ENCODE results near the gene CLEC2D.
"Not testable (repeated sequence)": the region's sequence is repeated elsewhere in the genome, so short reads cannot be mapped to it uniquely, and the experiment has no call there.

CLEC2D gene

GRCh38 chr12:9649532-9649940 is 20.0 kb upstream of the CLEC2D start:
- no peak for DNase-seq
- intact Hi-C loops (cut with DNase I): no loop called here

GRCh38 chr12:9650151-9650576 is 19.3 kb upstream of the CLEC2D start:
- intact Hi-C loops (cut with DNase I): no loop called here
- DNase-seq: no peak

GRCh38 chr12:9651265-9651729 is 18.2 kb upstream of the CLEC2D start:
- no peak for DNase-seq

DNA sequence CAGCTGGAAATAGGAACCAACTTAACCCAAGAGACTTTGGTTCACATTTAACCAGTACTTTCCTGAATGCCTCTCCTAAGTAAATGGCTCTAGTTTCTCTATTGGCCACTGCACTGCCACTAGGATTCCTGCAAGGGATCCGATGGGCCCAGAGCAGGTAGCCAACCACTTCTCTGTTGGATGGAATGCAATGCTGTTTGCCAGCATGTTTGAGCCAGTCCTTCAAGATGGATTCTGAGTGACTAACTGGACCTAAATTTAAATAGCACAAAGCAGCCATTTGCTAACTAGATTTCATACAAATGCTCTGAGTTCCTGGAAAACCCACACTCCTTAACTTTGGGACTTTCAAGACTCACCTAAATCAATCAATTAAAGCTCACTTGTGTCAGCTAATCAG is 9.5 kb upstream of the CLEC2D start:
- intact Hi-C loops (cut with DNase I): no loop called here
- DNase-seq: no peak

More at GRCh38 chr12:9651265-9651729, 18.2 kb upstream of the CLEC2D start:
- intact Hi-C loops (cut with DNase I): no loop called here

DNA sequence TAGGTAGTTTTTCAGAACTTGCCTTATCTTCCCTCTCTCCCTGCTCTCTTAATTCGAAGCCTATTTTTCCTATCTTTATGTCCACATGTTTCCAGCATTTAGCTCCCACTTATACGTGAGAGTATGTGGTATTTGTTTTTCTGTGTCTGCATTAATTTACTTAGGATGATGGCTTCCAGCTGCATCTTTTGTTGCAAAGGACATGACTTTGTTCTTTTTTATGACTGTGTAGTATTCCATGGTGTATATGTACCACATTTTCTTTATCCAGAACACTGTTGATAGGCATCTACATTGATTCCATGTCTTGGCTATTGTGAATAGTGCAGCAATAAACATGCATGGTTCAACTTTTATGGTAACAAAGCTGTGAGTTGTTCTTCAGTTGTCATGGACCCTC is 7.8 kb upstream of the CLEC2D start:
- DNase-seq: no peak
- intact Hi-C loops (cut with DNase I): no loop called here

DNA sequence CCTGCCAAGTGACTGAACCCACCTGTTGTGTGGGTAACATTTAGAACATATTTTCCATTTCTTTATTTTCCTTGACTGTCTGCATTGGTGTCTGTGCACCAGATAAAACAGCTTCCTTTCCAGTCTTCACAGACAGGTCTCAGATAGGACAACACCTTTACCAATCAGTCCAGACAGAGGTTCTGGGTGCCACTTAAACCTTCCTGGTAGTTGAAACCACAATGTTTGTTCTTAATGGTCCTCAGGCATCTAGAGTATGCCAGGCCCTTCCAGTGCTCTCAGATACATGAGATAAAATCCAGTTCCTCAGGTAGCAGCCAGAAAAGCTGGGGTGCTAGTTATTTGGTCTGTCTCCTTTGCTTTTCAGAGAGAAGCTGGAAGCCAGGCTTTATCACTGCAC is 7.0 kb upstream of the CLEC2D start:
- intact Hi-C loops (cut with DNase I): no loop called here
- DNase-seq: no peak

GRCh38 chr12:9667403-9668160 is 1.9 kb upstream of the CLEC2D start:
- intact Hi-C loops (cut with DNase I): no loop called here

GRCh38 chr12:9668161-9669018 is 1.1 kb upstream of the CLEC2D start:
- intact Hi-C loops (cut with DNase I): no loop called here
- no peak for DNase-seq

More at GRCh38 chr12:9667403-9668160, 1.9 kb upstream of the CLEC2D start:
- no peak for DNase-seq

DNA sequence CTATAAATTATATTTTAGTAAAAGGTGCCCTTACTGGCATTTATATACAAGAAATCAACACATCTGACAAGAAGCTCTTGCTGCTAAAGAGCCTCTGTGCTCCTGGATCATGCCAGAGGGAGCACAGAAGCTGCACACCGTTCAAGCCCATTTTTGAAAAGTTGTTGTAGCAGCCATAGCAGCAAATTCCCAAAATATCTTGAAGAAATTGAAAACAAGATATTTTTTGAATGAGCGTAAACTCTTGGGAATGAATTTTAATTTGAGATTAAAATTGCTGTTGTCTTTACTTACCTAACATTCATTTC is 540 bp upstream of the CLEC2D start:
- intact Hi-C loops (cut with DNase I): no loop called here
- no peak for DNase-seq

DNA sequence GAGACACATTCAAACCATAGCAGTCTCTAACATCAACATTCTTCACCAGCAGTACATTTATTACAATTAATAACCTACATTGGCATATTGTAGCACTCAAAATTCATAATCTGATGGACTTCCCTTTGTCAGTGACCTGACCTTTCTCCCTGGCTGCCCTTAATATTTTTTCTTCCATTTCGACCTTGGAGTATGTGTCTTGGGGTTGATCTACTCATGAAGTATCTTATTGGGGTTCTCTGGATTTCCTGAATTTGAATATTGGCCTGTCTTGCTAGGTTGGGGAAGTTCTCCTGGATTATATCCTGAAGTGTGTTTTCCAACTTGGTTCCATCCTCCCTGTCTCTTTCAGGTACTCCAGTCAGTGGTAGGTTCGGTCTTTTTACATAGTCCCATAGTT is 2.8 kb downstream of the CLEC2D start:
- DNase-seq; intact Hi-C loops (cut with DNase I): not testable (repeated sequence)

DNA sequence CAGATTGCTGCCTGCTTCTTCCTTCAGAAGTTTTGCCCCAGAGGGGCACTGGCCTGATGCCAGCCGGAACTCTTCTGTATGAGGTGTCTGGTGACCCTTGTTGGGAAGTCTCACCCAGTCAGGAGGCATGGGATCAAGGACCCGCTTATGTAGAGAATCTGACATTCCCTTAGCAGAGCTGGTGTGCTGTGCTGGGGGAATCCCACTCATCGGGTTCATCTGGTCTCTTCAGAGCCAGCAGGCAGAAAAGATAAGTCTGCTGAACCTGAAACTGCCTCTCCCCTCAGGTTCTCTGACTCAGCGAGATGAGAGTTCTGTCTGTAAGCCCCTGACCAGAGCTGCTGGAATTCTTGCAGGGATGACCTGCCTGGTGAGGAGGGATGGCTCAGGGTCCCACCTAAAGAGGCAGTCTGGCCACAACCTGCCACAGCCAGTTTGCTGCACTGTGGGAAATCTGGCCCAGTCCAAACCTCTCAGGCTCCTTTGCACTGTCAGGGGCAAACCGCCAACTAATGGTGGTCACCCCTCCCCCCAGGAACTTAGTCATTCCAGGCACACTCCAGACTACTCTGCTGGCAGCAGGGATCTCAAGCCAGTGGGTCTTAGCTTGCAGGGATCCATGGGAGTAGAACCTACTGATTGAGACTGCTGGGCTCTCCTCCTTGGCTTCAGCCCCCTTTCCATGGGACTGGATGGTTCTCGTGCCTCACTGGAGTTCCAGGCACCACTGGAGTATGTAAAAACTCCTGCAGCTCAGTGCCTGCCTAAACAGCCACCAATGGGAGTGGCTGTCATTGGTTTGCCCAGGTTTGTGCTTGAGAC is 4.1 kb downstream of the CLEC2D start:
- DNase-seq: peak in 10 of 42 donors; percentile 7 to 47 (median 16)
- intact Hi-C loops (cut with DNase I): no loop called here

DNA sequence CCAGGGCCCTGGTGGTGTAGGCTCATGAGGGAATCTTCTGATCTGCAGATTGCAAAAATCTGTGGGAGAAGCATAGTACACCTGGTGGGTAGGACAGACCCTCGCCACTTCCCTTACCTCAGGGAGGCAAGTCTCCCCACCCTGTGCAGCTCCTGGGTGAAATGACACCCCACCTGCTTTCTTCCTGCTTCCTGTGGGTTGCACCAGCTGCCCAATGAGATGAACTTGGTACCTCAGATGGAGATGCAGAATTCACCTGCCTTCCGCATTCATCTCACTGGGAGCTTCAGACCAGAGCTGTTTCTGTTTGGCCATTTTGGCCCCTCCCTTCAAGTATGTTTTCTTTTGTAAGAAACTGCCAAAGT is 4.7 kb downstream of the CLEC2D start:
- no peak for DNase-seq
- intact Hi-C loops (cut with DNase I): no loop called here

GRCh38 chr12:9682508-9682907 is 13.0 kb downstream of the CLEC2D start:
- intact Hi-C loops (cut with DNase I); DNase-seq: not testable (repeated sequence)

- DNase-seq; intact Hi-C loops (cut with DNase I): not testable (repeated sequence)
These were observed 13.4 kb downstream of the CLEC2D start for GRCh38 chr12:9682949-9683348.

DNA sequence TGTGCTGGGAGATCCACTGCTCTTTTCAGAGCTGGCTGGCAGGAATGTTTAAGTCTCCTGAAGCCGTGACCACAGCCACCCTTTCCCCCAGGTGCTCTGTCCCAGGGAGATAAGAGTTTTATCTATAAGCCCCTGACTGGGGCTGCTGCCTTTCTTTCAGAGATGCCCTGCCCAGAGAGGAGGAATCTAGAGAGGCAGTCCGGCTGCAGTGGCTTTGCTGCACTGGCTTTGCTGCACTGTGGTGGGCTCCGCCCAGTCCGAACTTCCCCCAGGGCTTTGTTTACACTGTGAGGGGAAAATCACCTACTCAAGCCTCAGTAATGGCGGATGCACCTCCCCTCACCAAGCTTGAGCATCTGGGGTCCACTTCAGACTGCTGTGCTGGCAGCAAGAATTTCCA is 15.9 kb downstream of the CLEC2D start:
- DNase-seq; intact Hi-C loops (cut with DNase I): not testable (repeated sequence)

- intact Hi-C loops (cut with DNase I): no loop called here
- no peak for DNase-seq
These were observed 16.4 kb downstream of the CLEC2D start for GRCh38 chr12:9685915-9686314.

GRCh38 chr12:9687228-9687627 is 17.7 kb downstream of the CLEC2D start:
- DNase-seq: no peak
- intact Hi-C loops (cut with DNase I): no loop called here

DNA sequence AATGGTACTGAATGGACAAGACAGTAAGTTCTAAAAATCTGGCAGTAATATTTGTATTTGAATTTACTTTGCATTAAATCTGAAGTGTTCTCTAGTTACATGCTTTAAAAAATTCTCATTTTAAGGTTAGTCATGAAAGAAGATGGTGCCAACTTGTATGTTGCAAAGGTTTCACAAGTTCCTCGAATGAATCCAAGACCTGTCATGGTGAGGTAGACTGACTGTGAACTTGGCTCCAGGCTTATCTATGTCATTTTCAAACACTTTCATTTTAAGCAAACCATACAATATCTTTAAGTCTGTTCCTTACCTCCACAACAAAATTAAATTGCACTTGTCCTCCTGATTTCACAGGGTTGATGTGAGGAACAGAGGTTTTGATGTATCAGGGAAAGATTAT is 23.4 kb downstream of the CLEC2D start:
- intact Hi-C loops (cut with DNase I): no loop called here
- DNase-seq: no peak

GRCh38 chr12:9694241-9694640 is 24.7 kb downstream of the CLEC2D start:
- intact Hi-C loops (cut with DNase I): no loop called here
- DNase-seq: peak in 1 of 42 donors; percentile 14

- DNase-seq; intact Hi-C loops (cut with DNase I): not testable (repeated sequence)
These were observed 25.6 kb downstream of the CLEC2D start for GRCh38 chr12:9695150-9695549.

Data from head of caudate nucleus (tissue), 42 donors.